Measurements from ENCODE around the gene CHP1.

Gene CHP1

GRCh38 chr15:41285285-41285684, 54.2 kb downstream of the CHP1 start (continued):
- TF ChIP-seq, protein P1, sequence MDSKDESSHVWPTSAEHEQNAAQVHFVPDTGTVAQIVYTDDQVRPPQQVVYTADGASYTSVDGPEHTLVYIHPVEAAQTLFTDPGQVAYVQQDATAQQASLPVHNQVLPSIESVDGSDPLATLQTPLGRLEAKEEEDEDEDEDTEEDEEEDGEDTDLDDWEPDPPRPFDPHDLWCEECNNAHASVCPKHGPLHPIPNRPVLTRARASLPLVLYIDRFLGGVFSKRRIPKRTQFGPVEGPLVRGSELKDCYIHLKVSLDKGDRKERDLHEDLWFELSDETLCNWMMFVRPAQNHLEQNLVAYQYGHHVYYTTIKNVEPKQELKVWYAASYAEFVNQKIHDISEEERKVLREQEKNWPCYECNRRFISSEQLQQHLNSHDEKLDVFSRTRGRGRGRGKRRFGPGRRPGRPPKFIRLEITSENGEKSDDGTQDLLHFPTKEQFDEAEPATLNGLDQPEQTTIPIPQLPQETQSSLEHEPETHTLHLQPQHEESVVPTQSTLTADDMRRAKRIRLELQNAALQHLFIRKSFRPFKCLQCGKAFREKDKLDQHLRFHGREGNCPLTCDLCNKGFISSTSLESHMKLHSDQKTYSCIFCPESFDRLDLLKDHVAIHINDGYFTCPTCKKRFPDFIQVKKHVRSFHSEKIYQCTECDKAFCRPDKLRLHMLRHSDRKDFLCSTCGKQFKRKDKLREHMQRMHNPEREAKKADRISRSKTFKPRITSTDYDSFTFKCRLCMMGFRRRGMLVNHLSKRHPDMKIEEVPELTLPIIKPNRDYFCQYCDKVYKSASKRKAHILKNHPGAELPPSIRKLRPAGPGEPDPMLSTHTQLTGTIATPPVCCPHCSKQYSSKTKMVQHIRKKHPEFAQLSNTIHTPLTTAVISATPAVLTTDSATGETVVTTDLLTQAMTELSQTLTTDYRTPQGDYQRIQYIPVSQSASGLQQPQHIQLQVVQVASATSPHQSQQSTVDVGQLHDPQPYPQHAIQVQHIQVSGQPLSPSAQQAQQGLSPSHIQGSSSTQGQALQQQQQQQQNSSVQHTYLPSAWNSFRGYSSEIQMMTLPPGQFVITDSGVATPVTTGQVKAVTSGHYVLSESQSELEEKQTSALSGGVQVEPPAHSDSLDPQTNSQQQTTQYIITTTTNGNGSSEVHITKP (tag by site-specific recombination; IDR thresholded peaks at IDR 0.05), result 0 out of 2 replicates have a peak, but pooled peaks have one; percentile 12
- TF ChIP-seq ZNF335 (tag by site-specific recombination; conservative IDR thresholded peaks at IDR 0.05), result peak; percentile 36; the same call in 1 of the 2 replicates
- TF ChIP-seq ZNF501 (tag by site-specific recombination; IDR thresholded peaks at IDR 0.05), result no peak
- TF ChIP-seq ZNF701 (tag by site-specific recombination; IDR thresholded peaks at IDR 0.05), result no peak
- no peak for TF ChIP-seq BCL11B (tag by site-specific recombination; IDR thresholded peaks at IDR 0.05; ENCODE audit: low read depth)
- no peak for TF ChIP-seq AEBP2 (tag by site-specific recombination; IDR thresholded peaks at IDR 0.05; ENCODE audit: borderline replicate concordance)
- no peak for TF ChIP-seq ZNF302 (tag by site-specific recombination; IDR thresholded peaks at IDR 0.05; ENCODE audit: low read depth)
- no peak for TF ChIP-seq ZNF76 (tag by site-specific recombination; IDR thresholded peaks at IDR 0.05; ENCODE audit: borderline replicate concordance, low read depth)
- peak; percentile 59 for TF ChIP-seq EGR2 (tag by site-specific recombination; IDR thresholded peaks at IDR 0.05; ENCODE audit: low read depth)
- peak; percentile 12; the same call in 1 of the 2 replicates for TF ChIP-seq WT1 (tag by site-specific recombination; IDR thresholded peaks at IDR 0.05)
- TF ChIP-seq, protein P2, sequence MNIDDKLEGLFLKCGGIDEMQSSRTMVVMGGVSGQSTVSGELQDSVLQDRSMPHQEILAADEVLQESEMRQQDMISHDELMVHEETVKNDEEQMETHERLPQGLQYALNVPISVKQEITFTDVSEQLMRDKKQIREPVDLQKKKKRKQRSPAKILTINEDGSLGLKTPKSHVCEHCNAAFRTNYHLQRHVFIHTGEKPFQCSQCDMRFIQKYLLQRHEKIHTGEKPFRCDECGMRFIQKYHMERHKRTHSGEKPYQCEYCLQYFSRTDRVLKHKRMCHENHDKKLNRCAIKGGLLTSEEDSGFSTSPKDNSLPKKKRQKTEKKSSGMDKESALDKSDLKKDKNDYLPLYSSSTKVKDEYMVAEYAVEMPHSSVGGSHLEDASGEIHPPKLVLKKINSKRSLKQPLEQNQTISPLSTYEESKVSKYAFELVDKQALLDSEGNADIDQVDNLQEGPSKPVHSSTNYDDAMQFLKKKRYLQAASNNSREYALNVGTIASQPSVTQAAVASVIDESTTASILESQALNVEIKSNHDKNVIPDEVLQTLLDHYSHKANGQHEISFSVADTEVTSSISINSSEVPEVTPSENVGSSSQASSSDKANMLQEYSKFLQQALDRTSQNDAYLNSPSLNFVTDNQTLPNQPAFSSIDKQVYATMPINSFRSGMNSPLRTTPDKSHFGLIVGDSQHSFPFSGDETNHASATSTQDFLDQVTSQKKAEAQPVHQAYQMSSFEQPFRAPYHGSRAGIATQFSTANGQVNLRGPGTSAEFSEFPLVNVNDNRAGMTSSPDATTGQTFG (tag by site-specific recombination; IDR thresholded peaks at IDR 0.05; ENCODE audit: borderline replicate concordance), result no peak

GRCh38 chr15:41286665-41287333, 55.7 kb downstream of the CHP1 start:
- Histone ChIP-seq H3K36me3 (ENCODE audit: control insufficient read depth in 2 of 2, insufficient read depth in 1 of 2, low read length in 2 of 2) (peaks cover 37 to 54% of the 10 kb centered on the region in 2 experiments; a peak in 2 of 3 replicates), H3K4me3 (ENCODE audit: low read depth, low read length) (no peak overlapping the region), H3K27ac (ENCODE audit: extremely low read depth, low read depth, low read length) (no peak overlapping the region), H3K9me3 (ENCODE audit: control insufficient read depth, insufficient read depth, low read depth, low read length) (no peaks in the 10 kb centered on the region), H3K4me1 (ENCODE audit: control insufficient read depth, insufficient read depth, low read length) (no peaks in the 10 kb centered on the region)
- ChIA-PET POLR2A (no interaction called here), CTCF (interaction anchor here (0.6 to 1.3 kb wide), 3 partner anchors 19 to 381 kb away, joined by 3 to 4 read pairs (median 3); partner anchors contain the start of gene CHP1)
- TF ChIP-seq ZNF394 (tag by site-specific recombination; IDR thresholded peaks at IDR 0.05; ENCODE audit: borderline replicate concordance) (no peak), ZNF398 (tag by site-specific recombination; IDR thresholded peaks at IDR 0.05) (no peak), ZNF416 (tag by site-specific recombination; IDR thresholded peaks at IDR 0.05) (no peak), ZFP41 (tag by site-specific recombination; IDR thresholded peaks at IDR 0.05; ENCODE audit: borderline replicate concordance) (no peak), ZSCAN16 (tag by site-specific recombination; IDR thresholded peaks at IDR 0.05) (no peak), ZEB2 (tag by site-specific recombination; IDR thresholded peaks at IDR 0.05) (no peak), MEIS1 (CRISPR knock-in tag; IDR thresholded peaks at IDR 0.05; ENCODE audit: borderline replicate concordance) (no peak), OSR2 (tag by site-specific recombination; IDR thresholded peaks at IDR 0.05) (no peak), ZNF10 (tag by site-specific recombination; IDR thresholded peaks at IDR 0.05) (no peak)
- TF ChIP-seq, protein P3, sequence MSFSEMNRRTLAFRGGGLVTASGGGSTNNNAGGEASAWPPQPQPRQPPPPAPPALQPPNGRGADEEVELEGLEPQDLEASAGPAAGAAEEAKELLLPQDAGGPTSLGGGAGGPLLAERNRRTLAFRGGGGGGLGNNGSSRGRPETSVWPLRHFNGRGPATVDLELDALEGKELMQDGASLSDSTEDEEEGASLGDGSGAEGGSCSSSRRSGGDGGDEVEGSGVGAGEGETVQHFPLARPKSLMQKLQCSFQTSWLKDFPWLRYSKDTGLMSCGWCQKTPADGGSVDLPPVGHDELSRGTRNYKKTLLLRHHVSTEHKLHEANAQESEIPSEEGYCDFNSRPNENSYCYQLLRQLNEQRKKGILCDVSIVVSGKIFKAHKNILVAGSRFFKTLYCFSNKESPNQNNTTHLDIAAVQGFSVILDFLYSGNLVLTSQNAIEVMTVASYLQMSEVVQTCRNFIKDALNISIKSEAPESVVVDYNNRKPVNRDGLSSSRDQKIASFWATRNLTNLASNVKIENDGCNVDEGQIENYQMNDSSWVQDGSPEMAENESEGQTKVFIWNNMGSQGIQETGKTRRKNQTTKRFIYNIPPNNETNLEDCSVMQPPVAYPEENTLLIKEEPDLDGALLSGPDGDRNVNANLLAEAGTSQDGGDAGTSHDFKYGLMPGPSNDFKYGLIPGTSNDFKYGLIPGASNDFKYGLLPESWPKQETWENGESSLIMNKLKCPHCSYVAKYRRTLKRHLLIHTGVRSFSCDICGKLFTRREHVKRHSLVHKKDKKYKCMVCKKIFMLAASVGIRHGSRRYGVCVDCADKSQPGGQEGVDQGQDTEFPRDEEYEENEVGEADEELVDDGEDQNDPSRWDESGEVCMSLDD (tag by site-specific recombination; IDR thresholded peaks at IDR 0.05), result no peak
- TF ChIP-seq, protein P4, sequence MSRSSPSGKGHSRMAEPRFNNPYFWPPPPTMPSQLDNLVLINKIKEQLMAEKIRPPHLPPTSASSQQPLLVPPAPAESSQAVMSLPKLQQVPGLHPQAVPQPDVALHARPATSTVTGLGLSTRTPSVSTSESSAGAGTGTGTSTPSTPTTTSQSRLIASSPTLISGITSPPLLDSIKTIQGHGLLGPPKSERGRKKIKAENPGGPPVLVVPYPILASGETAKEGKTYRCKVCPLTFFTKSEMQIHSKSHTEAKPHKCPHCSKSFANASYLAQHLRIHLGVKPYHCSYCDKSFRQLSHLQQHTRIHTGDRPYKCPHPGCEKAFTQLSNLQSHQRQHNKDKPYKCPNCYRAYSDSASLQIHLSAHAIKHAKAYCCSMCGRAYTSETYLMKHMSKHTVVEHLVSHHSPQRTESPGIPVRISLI (tag by site-specific recombination; IDR thresholded peaks at IDR 0.05), result no peak
